ENCODE results near the gene ARHGAP42. TPM values are rescaled to one million over a fixed set of nuclear protein-coding genes. Genes with fewer than 3 reads are reported as not detected.

ARHGAP42 gene
- total RNA-seq, 4 donors from 2014 or later = 5.1 to 10.6 (median 8.0) TPM

DNA sequence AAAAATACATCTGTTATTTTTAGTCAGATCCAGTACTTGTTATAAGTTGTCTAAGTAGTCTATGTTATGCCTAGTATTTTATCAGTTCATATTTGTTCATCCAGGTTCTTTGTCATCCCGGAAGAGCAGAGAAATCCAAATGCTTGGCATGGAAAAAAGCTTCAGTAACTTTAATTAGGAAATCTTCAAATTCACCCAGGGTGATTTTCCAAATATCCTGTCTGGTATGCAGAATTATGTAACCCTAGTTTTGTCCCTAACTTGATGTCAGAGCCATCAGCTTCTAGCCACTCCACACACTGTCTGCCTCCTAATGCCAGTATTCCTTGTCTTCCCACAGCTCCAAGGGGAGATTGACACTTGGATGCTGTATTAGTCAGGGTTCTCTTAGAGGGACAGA lies 216.2 kb downstream of the ARHGAP42 start:
- no peaks in the 10 kb centered on the region for H3K9me3 ChIP-seq
- H3K4me3 ChIP-seq = no peak overlapping the region
- no peak overlapping the region for H3K27ac ChIP-seq (replicated peaks in 1 of 4)
- DNase-seq (ENCODE audit: extremely low spot score) = no peak
- no peaks in the 10 kb centered on the region for H3K36me3 ChIP-seq
- no peaks in the 10 kb centered on the region for H3K4me1 ChIP-seq
- TF ChIP-seq POLR2AphosphoS5 (IDR thresholded peaks at IDR 0.05) (no peak), EP300 (IDR thresholded peaks at IDR 0.05) (no peak), POLR2A (IDR thresholded peaks at IDR 0.05; ENCODE audit: low read depth) (no peak)
- TF ChIP-seq, protein P1, sequence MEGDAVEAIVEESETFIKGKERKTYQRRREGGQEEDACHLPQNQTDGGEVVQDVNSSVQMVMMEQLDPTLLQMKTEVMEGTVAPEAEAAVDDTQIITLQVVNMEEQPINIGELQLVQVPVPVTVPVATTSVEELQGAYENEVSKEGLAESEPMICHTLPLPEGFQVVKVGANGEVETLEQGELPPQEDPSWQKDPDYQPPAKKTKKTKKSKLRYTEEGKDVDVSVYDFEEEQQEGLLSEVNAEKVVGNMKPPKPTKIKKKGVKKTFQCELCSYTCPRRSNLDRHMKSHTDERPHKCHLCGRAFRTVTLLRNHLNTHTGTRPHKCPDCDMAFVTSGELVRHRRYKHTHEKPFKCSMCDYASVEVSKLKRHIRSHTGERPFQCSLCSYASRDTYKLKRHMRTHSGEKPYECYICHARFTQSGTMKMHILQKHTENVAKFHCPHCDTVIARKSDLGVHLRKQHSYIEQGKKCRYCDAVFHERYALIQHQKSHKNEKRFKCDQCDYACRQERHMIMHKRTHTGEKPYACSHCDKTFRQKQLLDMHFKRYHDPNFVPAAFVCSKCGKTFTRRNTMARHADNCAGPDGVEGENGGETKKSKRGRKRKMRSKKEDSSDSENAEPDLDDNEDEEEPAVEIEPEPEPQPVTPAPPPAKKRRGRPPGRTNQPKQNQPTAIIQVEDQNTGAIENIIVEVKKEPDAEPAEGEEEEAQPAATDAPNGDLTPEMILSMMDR (IDR thresholded peaks at IDR 0.05) = no peak
- intact Hi-C loops (cut with DNase I) = no loop called here
- H3K27me3 ChIP-seq = no peaks in the 10 kb centered on the region
- 68% methylated on average over 1 of the region's 1 CpG for WGBS

GRCh38 chr11:100905684-100906083 lies 218.6 kb downstream of the ARHGAP42 start:
- H3K4me1 ChIP-seq = no peaks in the 10 kb centered on the region
- no peak overlapping the region for H3K4me3 ChIP-seq
- no peak for DNase-seq (ENCODE audit: extremely low spot score)
- TF ChIP-seq POLR2AphosphoS5 (IDR thresholded peaks at IDR 0.05) = no peak
- 91% methylated on average over 13 of the region's 13 CpGs for WGBS
- H3K27me3 ChIP-seq = no peaks in the 10 kb centered on the region
- intact Hi-C loops (cut with DNase I) = no loop called here
- H3K27ac ChIP-seq (replicated peaks in 1 of 4) = no peak overlapping the region
- no peaks in the 10 kb centered on the region for H3K36me3 ChIP-seq
- no peaks in the 10 kb centered on the region for H3K9me3 ChIP-seq

DNA sequence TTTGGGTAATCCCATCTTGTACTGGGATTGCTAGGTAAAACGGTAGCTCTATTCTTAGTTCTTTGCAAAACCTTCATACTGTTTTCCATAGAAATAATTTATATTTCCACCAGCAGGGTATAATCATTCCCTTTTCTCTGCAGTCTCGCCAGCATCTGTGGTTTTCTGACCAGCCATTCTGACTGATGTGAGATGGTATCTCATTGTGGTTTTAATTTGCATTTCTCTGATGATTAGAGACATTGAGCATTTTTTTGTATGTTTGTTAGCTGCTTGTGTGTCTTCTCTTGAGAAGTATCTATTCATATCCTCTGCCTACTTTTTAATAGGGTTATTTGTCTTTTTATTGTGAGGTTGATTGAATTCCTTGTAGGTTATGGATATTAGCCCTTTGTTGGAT lies 221.7 kb downstream of the ARHGAP42 start:
- H3K4me1 ChIP-seq = no peaks in the 10 kb centered on the region
- no peaks in the 10 kb centered on the region for H3K27me3 ChIP-seq
- intact Hi-C loops (cut with DNase I) = no loop called here
- TF ChIP-seq POLR2A (IDR thresholded peaks at IDR 0.05; ENCODE audit: low read depth) = no peak
- TF ChIP-seq POLR2AphosphoS5 (IDR thresholded peaks at IDR 0.05) = no peak
- no peak for TF ChIP-seq EP300 (IDR thresholded peaks at IDR 0.05)
- H3K9me3 ChIP-seq = no peaks in the 10 kb centered on the region
- H3K36me3 ChIP-seq = peaks cover 0 to under 1% (median 0%) of the 10 kb centered on the region in 4 donors
- no peak for DNase-seq (ENCODE audit: extremely low spot score)
- WGBS = 90% methylated on average over 2 of the region's 2 CpGs
- no peak overlapping the region for H3K27ac ChIP-seq (replicated peaks in 1 of 4)
- no peak overlapping the region for H3K4me3 ChIP-seq

DNA sequence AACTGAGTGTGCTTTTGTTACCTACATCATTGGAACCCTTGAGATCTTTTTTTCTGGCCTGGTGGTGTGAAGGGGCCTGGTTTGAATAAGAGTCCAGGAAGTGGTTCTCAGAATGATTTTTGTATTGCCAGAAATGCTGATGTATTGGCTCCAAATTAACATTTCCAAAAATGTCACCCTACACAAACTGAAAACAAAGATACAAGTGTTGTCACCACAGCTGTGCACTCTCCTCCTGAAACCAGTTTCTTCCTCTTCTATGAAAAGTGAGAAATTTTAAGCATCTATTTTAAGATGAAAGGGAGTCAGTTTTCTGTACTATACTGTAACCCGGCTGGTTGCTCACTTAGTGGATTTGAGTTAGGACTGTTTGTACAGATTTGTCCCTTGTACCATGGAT lies 223.7 kb downstream of the ARHGAP42 start:
- Histone ChIP-seq H3K27me3 (no peaks in the 10 kb centered on the region), H3K36me3 (peaks cover 0 to 6% (median 0%) of the 10 kb centered on the region in 4 donors), H3K9me3 (no peaks in the 10 kb centered on the region), H3K27ac (replicated peaks in 1 of 4) (no peak overlapping the region), H3K4me3 (no peak overlapping the region), H3K4me1 (no peaks in the 10 kb centered on the region)
- no peak for DNase-seq (ENCODE audit: extremely low spot score)
- TF ChIP-seq EP300 (IDR thresholded peaks at IDR 0.05) = no peak
- TF ChIP-seq POLR2AphosphoS5 (IDR thresholded peaks at IDR 0.05) = no peak
- TF ChIP-seq, protein P1 (IDR thresholded peaks at IDR 0.05) = no peak
- no peak for TF ChIP-seq POLR2A (IDR thresholded peaks at IDR 0.05; ENCODE audit: low read depth)
- intact Hi-C loops (cut with DNase I) = no loop called here
- WGBS = 96% methylated on average over 1 of the region's 1 CpG

DNA sequence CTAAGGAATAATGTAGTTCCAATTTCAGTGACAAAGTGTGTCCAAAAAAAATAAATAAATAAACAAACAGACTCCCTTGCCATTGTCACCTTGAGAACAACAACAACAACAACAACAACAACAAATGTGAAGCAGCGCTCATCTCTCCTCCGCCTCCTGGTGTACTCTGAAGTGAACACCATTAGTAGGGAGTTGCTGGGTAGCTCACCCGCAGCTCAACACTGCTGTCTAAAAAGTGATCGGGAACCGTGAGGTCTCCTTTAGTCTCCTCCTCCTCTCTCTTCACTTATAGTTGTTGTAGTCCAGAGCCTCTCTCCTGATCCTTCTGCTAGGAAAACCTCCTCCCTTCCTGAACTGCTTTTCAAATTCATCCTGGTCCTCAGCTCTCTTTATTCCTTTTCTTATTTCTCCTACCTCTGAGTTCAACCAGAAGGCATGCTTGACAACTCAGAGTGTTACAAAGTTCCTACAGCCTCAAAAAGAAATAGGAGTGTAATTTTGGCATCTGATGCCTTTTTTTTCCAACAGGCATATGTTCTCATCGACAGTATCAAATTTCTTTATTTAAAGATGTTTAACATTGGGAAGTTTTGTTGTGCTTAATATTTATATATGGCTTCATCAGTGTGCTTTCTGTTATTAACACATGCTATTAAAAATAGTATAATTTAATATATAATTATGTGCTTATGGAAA lies 227.5 kb downstream of the ARHGAP42 start:
- Histone ChIP-seq H3K27me3 (no peaks in the 10 kb centered on the region), H3K4me1 (no peaks in the 10 kb centered on the region), H3K9me3 (no peaks in the 10 kb centered on the region), H3K27ac (replicated peaks in 1 of 4) (no peak overlapping the region), H3K4me3 (no peak overlapping the region), H3K36me3 (peaks cover 0 to 6% (median 0%) of the 10 kb centered on the region in 4 donors)
- 85% methylated on average over 6 of the region's 6 CpGs for WGBS
- DNase-seq (ENCODE audit: extremely low spot score) = no peak
- TF ChIP-seq EP300 (IDR thresholded peaks at IDR 0.05) = no peak
- TF ChIP-seq, protein P1 (IDR thresholded peaks at IDR 0.05) = no peak
- intact Hi-C loops (cut with DNase I) = no loop called here
